Activated T-helper 9 cell treated with anti-CD3 and anti-CD28 coated beads, Interleukin-2, amount 50 U/mL, for 16 hours (primary cell): Measurements from ENCODE around the gene ANKRD11.
A peak's percentile ranks its signal among the peaks of the same experiment; 100 is the strongest.
"Not testable (repeated sequence)": the region's sequence is repeated elsewhere in the genome, so short reads cannot be mapped to it uniquely, and the experiment has no call there.

Experiments
- DNase-seq: peaks from one replicate; pipeline ENCODE4 v3.0.0-alpha.2; 2020; ENCODE audit warnings: low read depth

ANKRD11 gene

DNA sequence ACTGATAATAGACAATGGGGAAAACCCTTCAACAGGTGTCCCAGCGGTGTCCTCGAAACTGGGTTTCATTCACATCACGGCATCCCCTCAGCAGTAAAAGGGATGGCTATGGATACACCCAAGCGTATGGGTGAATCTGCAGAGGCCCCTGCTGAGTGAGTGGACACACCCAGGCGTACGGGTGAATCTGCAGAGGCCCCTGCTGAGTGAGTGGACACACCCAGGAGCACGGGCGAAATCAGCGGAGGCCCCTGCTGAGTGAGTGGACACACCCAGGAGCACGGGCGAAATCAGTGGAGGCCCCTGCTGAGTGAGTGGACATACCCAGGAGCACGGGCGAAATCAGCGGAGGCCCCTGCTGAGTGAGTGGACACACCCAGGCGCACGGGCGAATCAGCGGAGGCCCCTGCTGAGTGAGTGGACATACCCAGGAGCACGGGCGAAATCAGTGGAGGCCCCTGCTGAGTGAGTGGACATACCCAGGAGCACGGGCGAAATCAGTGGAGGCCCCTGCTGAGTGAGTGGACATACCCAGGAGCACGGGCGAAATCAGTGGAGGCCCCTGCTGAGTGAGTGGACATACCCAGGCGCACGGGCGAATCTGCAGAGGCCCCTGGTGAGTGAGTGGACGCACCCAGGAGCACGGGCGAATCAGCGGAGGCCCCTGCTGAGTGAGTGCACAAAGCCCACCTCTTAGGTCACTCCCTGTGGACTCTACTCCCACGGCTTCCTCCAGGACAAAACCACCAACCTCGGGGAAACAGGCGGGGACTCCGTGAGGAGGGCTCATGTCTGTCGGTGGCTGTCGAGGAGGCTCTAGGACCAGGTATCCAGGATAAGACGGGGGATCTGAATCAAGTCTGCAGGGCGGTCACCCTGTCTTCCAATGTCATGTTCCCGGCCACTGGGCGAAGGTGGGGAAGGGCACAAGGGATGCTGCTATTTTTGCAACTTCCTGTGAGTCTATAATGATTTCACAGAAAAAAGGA lies 161.7 kb downstream of the ANKRD11 start:
- not testable (repeated sequence) for DNase-seq

DNA sequence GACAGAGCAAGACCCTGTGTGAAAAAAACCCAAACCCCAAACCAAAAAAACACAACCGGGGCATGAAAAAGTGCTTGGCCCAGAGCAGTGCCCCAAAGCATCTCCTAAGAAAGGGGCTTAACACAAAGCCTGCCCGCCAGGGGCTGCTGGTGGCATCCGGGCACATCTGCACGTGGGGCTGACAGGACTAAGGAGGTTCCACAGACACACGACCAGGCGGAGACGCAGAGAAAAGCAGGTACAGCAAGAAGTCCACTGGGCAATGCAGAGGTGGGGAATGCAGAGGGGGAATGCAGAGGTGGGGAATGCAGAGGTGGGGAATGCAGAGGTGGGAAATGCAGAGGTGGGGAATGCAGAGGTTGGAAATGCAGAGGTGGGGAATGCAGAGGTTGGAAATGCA lies 163.6 kb downstream of the ANKRD11 start:
- DNase-seq = no peak

DNA sequence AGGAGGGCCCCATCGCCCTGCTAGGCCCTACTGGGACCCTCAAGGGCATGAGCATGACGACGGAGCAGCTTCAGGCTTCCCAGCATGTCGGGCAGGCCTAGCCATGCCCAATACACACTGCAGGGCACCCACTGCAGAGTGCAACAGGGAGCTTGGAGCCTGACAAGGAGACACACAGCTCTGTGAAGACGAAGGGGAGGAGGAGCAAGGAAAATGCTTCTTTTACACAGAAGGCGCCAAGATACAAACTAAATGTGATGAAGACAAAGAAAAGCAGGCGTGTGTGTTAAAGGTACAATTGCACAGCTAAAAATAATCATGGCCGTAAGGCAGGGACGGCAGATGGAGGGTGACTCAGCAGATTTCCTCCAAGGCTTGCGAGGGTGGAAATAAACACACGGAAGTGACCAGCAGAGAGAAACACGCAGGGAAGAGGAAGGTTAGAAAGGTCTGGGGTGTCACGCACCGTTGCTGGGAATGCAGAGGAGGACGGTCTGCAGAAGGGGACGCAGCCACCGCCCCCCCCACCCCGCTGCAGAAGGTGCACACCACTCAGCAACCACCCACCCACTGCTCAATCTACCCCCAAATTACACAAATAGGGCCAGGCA lies 164.4 kb downstream of the ANKRD11 start:
- no peak for DNase-seq

DNA sequence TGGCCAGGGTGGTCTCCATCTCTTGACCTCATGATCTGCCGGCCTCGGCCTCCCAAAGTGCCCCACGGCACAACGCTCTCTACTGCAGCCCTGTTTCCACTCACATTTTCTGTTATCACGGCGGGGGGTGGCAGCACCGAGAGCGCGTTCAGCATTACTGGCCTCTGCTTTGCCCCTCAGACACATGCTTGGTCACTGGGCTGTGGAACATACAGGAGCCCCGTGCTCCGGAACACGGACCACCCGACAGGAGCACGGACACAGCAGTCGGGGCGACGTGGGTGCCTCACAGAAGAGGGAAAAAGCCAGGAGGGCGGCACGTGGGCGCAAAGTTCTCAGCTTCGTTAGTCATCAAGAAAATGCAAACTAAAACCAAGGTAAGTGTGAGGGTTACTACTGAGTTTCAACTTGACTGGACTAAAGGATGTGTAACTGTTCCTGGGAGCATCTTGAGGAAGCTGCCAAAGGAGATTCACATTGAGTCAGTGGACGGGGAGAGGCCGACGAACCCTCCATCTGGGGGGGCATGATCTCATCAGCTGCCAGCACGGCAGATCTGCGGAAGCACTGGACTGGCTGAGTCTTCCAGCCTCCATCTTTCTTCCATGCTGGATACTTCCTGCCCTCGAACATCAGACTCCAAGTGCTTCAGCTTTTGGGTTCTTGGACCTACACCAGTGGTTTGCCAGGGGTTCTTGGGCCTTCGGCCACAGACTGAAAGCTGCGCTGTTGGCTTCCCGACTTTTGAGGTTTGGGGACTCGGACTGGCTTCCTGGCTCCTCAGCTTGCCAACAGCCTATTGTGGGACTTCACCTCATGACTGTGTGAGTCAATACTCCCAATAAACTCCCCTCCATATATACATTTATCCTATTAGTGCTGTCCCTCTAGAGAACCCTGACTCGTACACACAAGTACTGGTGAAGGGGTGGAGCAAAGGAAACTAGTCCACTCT lies 166.0 kb downstream of the ANKRD11 start:
- peak; percentile 67 for DNase-seq

DNA sequence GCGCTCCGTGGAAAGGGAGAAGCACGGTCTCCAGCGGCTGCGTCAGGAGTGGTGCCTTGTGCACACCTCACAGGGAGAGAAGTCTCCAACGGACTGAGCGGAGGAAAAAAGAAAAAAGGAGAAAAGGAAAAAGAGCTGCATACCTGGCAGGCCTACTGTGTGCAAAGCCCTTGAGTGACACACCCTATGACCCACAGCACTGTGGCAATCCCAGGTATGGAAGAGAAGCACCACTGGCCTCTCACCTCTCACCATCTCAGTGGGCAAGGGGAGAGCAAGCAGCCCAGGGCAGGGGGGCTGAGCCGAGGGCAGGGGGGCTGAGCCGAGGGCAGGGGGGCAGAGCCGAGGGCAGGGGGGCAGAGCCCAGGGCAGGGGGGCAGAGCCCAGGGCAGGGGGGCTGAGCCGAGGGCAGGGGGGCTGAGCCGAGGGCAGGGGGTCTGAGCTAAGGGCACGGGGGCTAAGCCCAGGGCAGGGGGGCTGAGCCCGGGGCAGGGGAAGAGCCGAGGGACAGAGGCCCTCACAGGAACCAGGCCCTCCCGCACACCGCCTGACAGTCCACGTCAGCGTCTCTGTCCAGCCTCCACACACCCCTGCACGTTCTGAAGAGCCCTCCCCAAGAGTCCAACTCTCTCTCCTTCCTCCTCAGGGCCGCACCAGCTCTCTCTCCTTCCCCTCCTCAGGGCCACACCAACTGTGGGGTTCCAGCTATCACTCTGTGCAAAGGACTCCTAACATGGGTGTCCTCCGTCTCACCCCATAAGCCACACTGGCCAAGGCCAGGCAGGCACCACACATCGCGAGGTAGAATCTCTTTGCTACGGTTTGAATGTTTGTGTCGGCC lies 167.0 kb downstream of the ANKRD11 start:
- DNase-seq = no peak

DNA sequence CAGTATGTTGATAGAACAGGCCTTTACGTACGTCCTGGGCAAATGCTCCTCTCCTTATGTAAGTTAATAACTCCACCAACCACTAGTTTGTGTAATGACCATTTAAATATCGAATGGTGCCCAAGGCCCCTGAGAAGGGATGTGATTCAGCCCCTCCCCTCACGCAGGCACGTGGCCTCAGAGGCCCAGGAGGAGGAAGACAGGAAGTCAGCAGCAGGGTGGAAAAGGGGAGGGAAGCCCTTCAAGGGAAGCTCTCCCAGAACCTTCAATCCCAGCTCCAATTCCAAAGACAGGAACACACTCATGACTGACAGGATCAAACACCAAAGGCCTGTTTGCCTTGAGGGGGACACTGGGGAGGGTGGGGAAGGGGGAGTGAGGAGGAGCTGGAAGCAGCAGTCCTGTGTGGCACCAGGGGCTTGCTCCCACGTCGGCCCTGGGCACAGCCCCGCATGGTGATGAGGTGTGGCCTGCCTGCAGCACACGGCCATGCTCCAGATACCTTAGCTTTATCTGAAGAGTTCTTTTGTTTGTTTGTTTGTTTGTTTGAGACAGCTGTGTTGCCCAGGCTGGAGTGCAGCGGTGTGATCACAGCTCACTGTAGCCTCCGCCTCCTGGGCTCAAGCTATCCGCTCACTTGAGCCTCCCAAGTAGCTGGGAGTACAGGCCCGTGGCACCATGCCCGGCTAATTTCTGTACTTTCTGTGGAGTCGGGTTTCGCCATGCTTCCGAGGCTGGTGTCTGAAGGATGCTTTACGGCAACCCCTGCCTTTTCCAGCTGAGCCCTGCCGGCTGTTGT lies 167.8 kb downstream of the ANKRD11 start:
- no peak for DNase-seq

DNA sequence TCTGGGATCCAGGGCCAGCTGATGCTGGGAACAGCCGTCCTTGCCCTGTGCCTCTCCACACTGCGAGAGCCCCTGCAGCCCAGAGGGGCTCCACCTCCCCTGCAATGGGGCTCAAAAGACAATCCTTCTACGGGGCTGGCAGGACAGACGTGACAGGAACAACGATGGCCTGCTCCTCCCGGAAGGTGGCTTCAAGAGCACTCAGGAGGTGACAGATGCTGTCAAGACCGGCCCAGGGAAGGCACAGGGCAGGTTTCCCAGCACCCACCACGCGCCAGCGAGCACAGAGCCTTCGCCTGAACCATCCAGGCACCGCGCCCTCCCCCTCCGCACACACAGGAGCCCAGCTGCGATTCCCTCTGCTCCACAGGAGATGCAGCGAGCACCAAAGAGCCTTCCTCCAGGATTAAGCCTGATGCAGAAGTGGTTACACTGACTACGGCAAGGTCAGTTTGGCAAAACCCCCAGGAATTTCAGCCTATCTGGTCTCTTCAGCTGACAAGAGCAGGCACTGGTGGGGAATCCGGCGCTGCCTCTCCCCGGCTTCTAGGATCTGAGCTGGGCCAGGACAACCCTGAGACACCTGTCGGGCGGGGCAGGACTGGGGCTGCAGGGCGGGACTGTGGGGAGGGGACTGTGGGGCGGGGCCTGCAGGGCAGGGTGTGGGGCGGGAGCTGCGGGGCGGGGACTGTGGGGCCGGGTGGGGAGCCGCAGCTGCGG lies 169.4 kb downstream of the ANKRD11 start:
- no peak for DNase-seq

DNA sequence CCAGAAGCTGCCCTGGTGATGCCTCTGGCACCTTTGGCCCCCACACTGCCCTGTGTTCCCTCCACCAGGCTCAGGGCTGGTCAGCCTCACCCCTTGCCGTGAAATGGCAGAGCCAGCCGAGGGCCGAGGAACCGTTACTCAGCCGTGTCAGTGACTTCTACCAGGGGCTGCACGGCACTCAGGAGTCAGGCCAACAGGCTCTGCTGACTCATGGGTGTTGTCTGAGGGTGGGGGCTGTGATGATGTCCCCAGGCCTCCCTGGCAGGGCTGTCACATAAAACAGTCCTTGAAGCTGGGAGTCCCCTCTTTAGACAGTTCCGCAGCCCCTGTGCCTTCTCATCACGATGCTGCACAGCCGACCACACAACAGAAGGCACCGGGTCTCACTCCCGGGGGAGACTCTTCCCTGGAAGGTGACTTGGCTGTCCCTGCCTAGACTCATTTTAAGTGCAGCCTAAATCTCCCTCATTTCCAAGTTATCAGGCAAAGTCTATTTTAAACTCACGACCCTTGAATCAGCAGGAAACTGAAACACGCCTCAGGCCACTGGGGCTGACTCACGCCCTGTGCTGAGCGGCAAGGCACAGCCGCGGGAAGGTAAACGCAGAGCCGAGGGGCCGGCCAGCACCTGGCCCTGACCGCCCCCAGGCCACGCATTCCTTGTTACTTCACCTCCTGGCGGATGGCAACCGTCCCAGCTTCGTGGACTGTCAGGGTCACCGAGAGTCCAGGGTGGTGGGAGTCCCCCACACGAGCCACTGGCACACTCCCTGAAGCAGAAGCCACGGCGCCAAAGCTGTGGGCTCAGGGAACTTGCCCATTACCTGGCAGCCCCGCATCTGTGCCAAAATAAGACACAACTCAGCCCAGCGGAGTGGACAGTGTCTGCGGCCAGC lies 170.2 kb downstream of the ANKRD11 start:
- peak; percentile 35 for DNase-seq

DNA sequence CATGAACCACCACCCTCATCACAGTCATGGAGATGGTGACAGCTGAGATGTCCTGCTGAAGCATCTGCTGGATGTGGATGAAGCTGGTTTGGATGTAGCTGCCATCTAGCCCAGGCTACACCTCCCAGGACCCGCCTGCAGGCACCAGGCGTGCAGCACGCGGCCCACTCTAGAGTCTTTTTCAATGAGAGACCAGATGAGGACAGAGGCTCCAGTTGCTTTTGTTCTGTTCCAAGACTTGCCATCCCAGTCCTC lies 170.8 kb downstream of the ANKRD11 start:
- no peak for DNase-seq

DNA sequence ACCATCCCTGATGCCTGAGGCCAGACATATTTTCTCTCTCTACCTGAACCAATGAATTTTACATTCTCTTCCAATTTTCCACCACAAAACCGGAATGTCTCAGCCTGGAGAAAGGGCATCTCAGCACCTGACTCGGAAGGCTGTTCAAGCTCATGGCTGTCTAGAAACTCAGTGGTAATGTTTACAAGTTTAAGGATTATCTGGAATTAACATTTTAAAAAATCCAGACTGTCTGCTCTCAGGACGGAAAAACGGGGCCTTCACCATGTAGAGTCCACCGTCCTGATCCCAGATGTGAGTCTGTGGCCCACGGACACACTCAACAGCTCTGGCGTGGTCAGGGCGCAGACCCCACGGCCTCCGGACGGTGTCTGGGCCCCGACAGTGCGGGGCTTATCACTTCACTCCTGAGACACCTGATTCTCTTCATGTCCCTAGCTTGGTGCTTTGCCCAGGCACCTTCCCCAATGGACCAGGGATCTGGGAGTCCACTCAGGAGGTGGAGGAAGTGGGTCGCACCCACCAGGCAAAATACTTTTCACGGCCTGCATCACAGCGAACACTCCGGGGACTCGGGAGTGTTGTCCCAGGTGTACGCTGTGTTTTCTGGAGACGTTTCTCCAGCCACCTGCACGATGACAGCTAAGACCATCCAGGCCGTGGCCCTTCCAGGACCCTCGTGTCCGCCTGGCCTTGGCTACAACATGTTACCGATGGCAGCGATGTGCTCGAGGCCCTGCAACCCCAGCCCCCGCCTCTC lies 171.3 kb downstream of the ANKRD11 start:
- no peak for DNase-seq

DNA sequence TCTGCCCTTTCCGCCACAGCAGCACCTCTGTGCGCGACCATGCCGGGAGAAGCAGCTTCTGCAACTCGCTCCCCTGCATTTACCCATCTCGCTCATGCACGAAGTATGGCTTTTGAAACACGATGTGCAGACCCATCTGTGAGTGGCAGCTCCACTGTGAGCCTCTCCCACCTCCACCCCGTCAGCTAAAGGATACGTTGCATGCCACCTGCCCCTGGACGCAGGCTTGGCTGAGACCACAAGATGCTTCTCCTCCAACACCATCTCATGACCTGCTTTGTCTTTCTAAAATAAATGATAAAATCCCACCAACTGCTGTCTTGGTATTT lies 172.0 kb downstream of the ANKRD11 start:
- no peak for DNase-seq

DNA sequence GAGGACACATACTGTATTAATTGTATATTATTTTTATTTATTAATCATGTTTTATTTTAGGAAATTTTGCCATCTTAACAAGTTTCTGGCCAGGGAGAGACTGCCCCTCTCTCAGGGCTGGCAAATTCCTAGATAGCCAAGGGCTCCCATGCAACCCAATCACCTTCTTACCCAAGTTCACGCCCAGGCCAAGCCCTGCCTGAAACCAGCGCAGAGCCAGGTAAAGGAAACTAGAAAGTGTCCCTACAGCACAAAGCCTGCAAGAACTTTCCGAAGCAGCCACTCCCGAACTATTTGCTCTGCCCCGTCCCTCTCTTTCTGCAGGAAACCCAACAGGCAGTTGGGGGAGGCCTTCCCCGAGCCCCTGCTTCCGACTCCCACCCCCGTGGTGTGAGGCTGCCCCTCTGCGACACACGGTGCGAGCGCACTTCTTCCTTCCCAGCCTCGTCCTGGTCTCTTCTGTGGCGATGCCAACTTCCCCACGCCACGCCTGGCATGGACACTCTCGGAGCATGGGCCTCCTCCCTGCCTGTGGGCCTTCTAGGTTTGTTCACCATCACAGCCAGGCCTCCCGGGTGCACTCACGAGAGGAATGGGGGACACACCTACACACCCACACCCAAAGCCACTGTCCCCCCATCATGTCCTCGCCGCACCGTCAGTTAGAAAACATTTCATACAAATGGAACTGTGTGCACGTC lies 172.5 kb downstream of the ANKRD11 start:
- no peak for DNase-seq

DNA sequence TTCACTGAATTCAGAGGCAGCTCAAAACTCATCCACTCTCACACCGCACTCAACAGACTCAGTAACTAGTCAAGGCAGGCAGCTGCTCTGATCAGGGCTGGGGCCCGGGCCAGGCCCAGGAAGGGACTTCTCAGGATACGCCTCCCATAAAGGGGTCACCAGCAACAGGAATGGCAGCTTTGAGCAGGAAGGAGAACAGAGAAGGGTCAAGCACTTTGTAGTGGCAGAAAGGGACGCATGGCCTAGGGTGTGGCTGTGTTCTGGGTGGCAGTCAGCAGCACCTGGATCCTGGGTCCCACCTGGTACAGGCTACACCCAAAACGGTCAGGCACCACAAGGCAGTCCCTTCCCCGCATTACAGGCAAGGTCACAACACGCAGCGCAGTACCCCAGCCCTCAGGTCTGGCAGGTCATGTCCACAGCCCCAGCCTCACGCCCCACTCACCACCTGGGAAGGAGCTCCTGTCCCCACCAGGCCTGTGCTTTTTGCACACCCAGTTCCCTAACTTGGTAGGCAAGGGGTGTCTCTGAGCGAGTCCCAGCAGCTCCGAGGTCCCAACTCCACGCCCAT lies 173.2 kb downstream of the ANKRD11 start:
- DNase-seq = no peak

DNA sequence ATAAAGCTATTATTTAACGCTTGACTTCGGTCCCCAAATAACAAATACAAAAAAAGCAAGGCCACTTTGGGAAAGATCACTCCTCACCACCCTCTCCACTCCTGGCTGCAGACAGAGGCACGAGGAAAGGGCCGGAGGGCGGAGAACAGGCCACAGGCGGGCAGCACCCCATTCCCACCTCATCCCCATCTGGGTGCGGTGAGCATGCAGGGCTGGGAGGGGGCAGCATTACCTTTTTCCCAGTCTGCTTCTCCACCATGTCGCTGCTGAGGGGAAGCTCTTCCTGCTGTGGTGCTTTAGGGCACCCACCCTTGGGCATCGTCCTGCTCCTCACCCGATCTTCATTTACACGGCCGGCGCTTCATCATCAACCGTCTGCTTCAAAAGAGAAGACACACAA lies 173.7 kb downstream of the ANKRD11 start:
- no peak for DNase-seq

DNA sequence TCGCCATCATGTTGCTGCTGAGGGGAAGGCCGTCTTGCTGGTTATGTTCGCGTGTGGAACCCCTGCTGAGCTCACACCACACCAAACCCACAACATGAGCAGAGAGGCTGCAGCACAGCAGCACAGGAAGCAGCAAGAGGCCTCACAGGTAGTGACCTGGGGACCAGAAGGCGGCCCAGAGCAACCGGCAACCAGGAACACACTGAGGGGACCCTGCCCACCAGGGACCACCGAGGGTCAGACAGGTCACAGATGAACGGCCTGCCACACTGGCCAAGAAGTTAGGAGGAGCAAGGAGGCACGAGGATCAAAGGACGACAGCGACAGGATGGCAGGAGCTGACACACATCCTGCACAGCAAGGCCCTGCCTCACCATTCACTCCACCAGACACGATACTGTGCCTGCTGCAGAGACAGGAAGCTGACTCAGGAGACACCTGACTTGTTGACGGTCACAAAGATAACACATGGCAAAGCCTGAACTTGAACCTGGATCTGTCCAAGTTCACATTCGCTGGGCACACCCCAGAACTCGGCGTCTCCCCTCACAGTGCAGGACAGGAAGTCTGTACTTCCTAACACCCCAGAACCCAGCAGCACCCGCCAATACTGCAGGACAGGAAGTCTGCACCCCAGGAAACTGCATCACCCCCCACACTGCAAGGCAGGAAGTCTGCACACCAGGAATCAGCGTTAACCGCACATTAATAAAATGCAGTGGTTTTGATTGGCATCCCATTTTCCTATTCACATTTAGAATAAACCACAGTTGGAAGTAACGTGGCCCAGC lies 174.4 kb downstream of the ANKRD11 start:
- peak; percentile 62 for DNase-seq

DNA sequence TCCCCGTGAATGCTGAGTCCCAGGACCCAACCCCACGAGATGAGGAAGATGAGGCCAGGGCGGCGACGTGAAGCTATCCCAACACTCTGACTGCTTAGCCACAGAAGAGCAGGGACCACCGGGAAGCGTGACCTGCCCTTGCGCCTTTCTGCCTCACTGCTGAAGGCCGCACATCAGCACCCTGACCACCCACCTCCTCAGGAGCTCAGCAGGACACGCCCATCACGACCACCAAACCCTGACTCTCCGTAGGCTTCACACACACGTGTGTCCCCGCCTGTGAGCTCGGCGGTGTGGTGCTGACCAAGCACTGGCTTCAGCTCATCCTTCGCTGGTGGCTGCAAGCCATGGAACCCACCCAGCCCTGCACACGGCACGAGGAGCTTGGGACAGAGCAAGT lies 175.1 kb downstream of the ANKRD11 start:
- no peak for DNase-seq

DNA sequence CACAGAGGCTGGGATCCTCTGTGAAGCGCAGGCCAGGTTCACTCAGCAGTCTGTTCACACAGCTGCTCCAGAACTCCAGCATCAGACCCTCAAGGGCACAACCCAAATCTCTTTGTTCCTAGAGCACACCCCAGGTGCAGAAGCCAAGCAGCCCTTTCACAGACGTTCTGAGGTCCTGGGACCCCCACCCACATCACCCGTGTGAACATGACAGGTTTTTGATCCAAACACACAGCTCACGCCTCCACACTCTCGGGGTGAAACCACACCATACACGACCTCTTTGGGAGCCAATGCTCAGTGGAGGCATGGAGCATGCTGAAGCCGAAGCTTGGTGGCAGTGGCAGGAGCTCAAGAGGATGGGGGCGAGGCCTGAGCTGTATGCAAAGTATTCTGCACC lies 175.5 kb downstream of the ANKRD11 start:
- DNase-seq = no peak
